Activated CD4-positive, alpha-beta T cell treated with anti-CD3 and anti-CD28 coated beads, Interleukin-2, Interleukin-4, amounts not matched to agents 100 ng/mL and 50 ng/mL, durations not matched to agents 16 hours and 8 hours (primary cell): Measurements from ENCODE around the gene AIM2.
A peak's percentile ranks its signal among the peaks of the same experiment; 100 is the strongest.

Source experiments
- DNase-seq: peaks from one replicate; pipeline ENCODE4 v3.0.0-alpha.2; 2020; ENCODE audit warnings: low spot score

The AIM2 gene

GRCh38 chr1:159014851-159015250 lies 61.7 kb downstream of the AIM2 start:
- peak; percentile 52 for DNase-seq

GRCh38 chr1:159014003-159014571 lies 62.5 kb downstream of the AIM2 start:
- peak; percentile 32 for DNase-seq

- DNase-seq = peak; percentile 90
These were observed 64.1 kb downstream of the AIM2 start for GRCh38 chr1:159012495-159012894.
